Tibial nerve (tissue), 4 donors: ENCODE data around the gene LMX1B. TPM values are rescaled to one million over a fixed set of nuclear protein-coding genes. Genes with fewer than 3 reads are reported as not detected.

Experiments
- DNase-seq, 2 donors: peaks; one replicate each; pipeline ENCODE4 v3.0.0-alpha.2; 2019; ENCODE audit warnings: low spot score in 2 of 2
- H3K27ac ChIP-seq, 4 donors: fragments of 200-600 bp; sonication (generic) in 3 of 4; one replicate each; pipeline ENCODE4 v1.5.1; 2017 to 2019; ENCODE audit warnings: mild to moderate bottlenecking in 1 of 4
- H3K27me3 ChIP-seq, 2 donors: fragments of 200-600 bp; sonication (generic) in 1 of 2; one replicate each; pipeline versions ENCODE4 v1.5.1 to v1.6.0; 2017 to 2019
- H3K36me3 ChIP-seq, 3 donors: fragments of 200-600 bp; sonication (generic); one replicate each; pipeline ENCODE4 v1.5.1; 2018 to 2019
- H3K4me1 ChIP-seq, 4 donors: fragments of 200-600 bp; sonication (generic) in 3 of 4; one replicate each; pipeline ENCODE4 v1.5.1; 2017 to 2019
- H3K4me3 ChIP-seq, 4 donors: fragments of 200-600 bp; sonication (generic) in 3 of 4; one replicate each; pipeline ENCODE4 v1.5.1; 2017 to 2019; ENCODE audit warnings: mild to moderate bottlenecking in 1 of 4, moderate library complexity in 1 of 4
- H3K9me3 ChIP-seq, 4 donors: fragments of 200-600 bp; sonication (generic) in 3 of 4; one replicate each; pipeline ENCODE4 v1.5.1; 2017 to 2019
- EP300 ChIP-seq, 2 donors: sonication (generic); formaldehyde crosslinking; IDR thresholded peaks; one replicate each; pipeline ENCODE4 v1.6.1; 2017; ENCODE audit warnings: antibody characterized with exemption in 2 of 2, mild to moderate bottlenecking in 1 of 2
- POLR2A ChIP-seq, 2 donors: fragments of 450-650 bp; IDR thresholded peaks; one replicate each; pipeline ENCODE4 v1.6.1; 2017; ENCODE audit warnings: antibody characterized with exemption in 2 of 2, mild to moderate bottlenecking in 2 of 2, moderate library complexity in 2 of 2
- WGBS, 2 donors: methylation state at CpG; one replicate each; pipeline ENCODE4 v1.1.5; 2018; 5-methylcytosine and 5-hydroxymethylcytosine counted together
- total RNA-seq, 4 donors: library from RNA; depleted of rRNA; stranded (reverse); fragments of >200 nt; gene quantifications; one replicate each; pipeline ENCODE4 v1.1.0, GENCODE V29; 2016
- TF ChIP-seq, protein P1 (sequence below), 5 experiments: fragments of 200-600 bp in 3 of 5; fragments of 450-650 bp in 2 of 5; sonication (generic) in 3 of 5; IDR thresholded peaks; one replicate each; pipeline ENCODE4 v1.5.1; 2016 to 2019; ENCODE audit warnings: antibody characterized with exemption in 5 of 5, mild to moderate bottlenecking in 3 of 5, moderate library complexity in 2 of 5

Gene LMX1B
- total RNA-seq, 4 donors from 2014 or later, result 0.60 to 1.5 (median 0.78) TPM; not detected in 1

- Histone ChIP-seq H3K27me3 (peaks cover 0 to 70% of the 10 kb centered on the region in 2 donors), H3K36me3 (no peaks in the 10 kb centered on the region), H3K4me3 (no peak overlapping the region), H3K4me1 (peaks cover 0 to 14% (median 0%) of the 10 kb centered on the region in 4 donors), H3K27ac (no peak overlapping the region), H3K9me3 (no peaks in the 10 kb centered on the region)
- TF ChIP-seq POLR2A (IDR thresholded peaks at IDR 0.05), result no peak
- TF ChIP-seq, protein P1, sequence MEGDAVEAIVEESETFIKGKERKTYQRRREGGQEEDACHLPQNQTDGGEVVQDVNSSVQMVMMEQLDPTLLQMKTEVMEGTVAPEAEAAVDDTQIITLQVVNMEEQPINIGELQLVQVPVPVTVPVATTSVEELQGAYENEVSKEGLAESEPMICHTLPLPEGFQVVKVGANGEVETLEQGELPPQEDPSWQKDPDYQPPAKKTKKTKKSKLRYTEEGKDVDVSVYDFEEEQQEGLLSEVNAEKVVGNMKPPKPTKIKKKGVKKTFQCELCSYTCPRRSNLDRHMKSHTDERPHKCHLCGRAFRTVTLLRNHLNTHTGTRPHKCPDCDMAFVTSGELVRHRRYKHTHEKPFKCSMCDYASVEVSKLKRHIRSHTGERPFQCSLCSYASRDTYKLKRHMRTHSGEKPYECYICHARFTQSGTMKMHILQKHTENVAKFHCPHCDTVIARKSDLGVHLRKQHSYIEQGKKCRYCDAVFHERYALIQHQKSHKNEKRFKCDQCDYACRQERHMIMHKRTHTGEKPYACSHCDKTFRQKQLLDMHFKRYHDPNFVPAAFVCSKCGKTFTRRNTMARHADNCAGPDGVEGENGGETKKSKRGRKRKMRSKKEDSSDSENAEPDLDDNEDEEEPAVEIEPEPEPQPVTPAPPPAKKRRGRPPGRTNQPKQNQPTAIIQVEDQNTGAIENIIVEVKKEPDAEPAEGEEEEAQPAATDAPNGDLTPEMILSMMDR (IDR thresholded peaks at IDR 0.05), result no peak
- no peak for TF ChIP-seq EP300 (IDR thresholded peaks at IDR 0.05)
- WGBS, 2 donors, result 52 to 58% methylated on average over 12 of the region's 12 CpGs
- no peak for DNase-seq
These were observed 25.7 kb downstream of the LMX1B start for GRCh38 chr9:126639318-126640000.

DNA sequence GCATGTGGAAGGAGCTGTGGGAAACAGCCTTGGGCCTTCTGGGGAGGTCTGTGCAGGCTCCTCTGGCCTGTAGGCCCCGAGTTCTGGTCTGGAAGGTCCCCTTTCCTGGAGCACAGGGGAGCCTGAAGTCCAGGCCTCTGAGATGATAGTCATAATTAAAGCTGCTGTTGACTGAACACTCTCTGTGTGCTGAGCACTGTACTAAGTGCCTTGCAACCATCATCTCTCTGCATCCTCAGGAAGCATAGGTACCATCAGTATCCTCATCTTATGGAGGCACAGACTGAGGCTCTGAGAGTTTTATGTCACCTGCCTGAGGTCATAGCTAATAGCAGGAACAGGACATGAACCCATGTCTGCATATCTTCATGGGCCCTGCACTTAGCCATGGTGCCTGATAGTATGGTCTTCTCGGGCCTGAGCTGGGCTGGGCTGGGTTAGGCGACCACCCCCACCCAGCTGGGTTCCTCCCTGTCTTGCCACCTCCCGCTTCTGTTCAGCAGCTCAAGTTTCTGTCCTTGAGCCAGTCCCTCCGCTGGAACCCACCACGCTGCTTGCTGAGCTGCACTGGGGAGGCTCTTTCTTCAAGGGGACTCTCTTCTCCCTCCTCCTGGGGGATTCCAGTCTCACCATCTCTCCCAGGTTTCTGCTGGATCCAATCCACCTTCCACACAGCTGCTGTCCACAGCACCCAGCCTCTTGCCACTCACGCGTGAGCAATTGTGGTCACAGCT lies 27.6 kb downstream of the LMX1B start:
- Histone ChIP-seq H3K36me3 (no peaks in the 10 kb centered on the region), H3K9me3 (no peaks in the 10 kb centered on the region), H3K4me3 (no peak overlapping the region), H3K4me1 (peaks cover 0 to 14% (median 0%) of the 10 kb centered on the region in 4 donors), H3K27me3 (peaks cover 0 to 76% of the 10 kb centered on the region in 2 donors), H3K27ac (no peak overlapping the region)
- TF ChIP-seq POLR2A (IDR thresholded peaks at IDR 0.05), result no peak
- TF ChIP-seq, protein P1 (IDR thresholded peaks at IDR 0.05), result no peak
- no peak for TF ChIP-seq EP300 (IDR thresholded peaks at IDR 0.05)
- 79 to 85% methylated on average over 8 of the region's 8 CpGs for WGBS, 2 donors
- no peak for DNase-seq

- H3K27me3 ChIP-seq, result peaks cover 0 to 67% of the 10 kb centered on the region in 2 donors
- peaks cover 0 to 14% (median 0%) of the 10 kb centered on the region in 4 donors for H3K4me1 ChIP-seq
- H3K27ac ChIP-seq, result no peak overlapping the region
- 62 to 69% methylated on average over 8 to 13 of the region's 13 CpGs for WGBS, 2 donors
- H3K9me3 ChIP-seq, result no peaks in the 10 kb centered on the region
- no peak overlapping the region for H3K4me3 ChIP-seq
- TF ChIP-seq, protein P1 (IDR thresholded peaks at IDR 0.05), result no peak
- no peak for TF ChIP-seq EP300 (IDR thresholded peaks at IDR 0.05)
- TF ChIP-seq POLR2A (IDR thresholded peaks at IDR 0.05), result no peak
- no peak for DNase-seq
- no peaks in the 10 kb centered on the region for H3K36me3 ChIP-seq
These were observed 28.4 kb downstream of the LMX1B start for GRCh38 chr9:126642010-126642744.

GRCh38 chr9:126642839-126643238 lies 29.1 kb downstream of the LMX1B start:
- H3K27me3 ChIP-seq, result peaks cover 0 to 60% of the 10 kb centered on the region in 2 donors
- H3K4me1 ChIP-seq, result peaks cover 0 to 14% (median 0%) of the 10 kb centered on the region in 4 donors
- no peak overlapping the region for H3K27ac ChIP-seq
- TF ChIP-seq EP300 (IDR thresholded peaks at IDR 0.05) (no peak), POLR2A (IDR thresholded peaks at IDR 0.05) (no peak)
- TF ChIP-seq, protein P1 (IDR thresholded peaks at IDR 0.05), result no peak
- H3K9me3 ChIP-seq, result no peaks in the 10 kb centered on the region
- WGBS, 2 donors, result 52 to 55% methylated on average over 6 of the region's 6 CpGs
- H3K4me3 ChIP-seq, result no peak overlapping the region
- DNase-seq, result no peak
- H3K36me3 ChIP-seq, result no peaks in the 10 kb centered on the region
